TTC549 (cell line): ENCODE measurements around the gene MSI1.

ENCODE experiments used
- FAIRE-seq: peaks from 2 replicates; lab custom pipeline; 2012; peaks lifted over from hg19 to GRCh38; lab: Jason Lieb, UNC

The MSI1 gene

GRCh38 chr12:120376934-120377572 is 8.1 kb upstream of the MSI1 start:
- FAIRE-seq: no peak

- no peak for FAIRE-seq
These were observed 7.5 kb upstream of the MSI1 start for GRCh38 chr12:120376416-120376815.

GRCh38 chr12:120376009-120376408 is 7.0 kb upstream of the MSI1 start:
- no peak for FAIRE-seq

- no peak for FAIRE-seq
These were observed 4.7 kb upstream of the MSI1 start for GRCh38 chr12:120373683-120374082.

GRCh38 chr12:120370343-120371243 is 1.6 kb upstream of the MSI1 start:
- no peak for FAIRE-seq

GRCh38 chr12:120369603-120370342 is 809 bp upstream of the MSI1 start:
- FAIRE-seq: no peak

GRCh38 chr12:120367924-120368788 is 808 bp downstream of the MSI1 start:
- FAIRE-seq: no peak

GRCh38 chr12:120367233-120367923 is 1.6 kb downstream of the MSI1 start:
- no peak for FAIRE-seq

GRCh38 chr12:120366845-120367232 is 2.1 kb downstream of the MSI1 start:
- no peak for FAIRE-seq

- FAIRE-seq: no peak
These were observed 2.6 kb downstream of the MSI1 start for GRCh38 chr12:120366341-120366705.

- no peak for FAIRE-seq
These were observed 3.2 kb downstream of the MSI1 start for GRCh38 chr12:120365675-120366340.

GRCh38 chr12:120364487-120364886 is 4.5 kb downstream of the MSI1 start:
- FAIRE-seq: no peak

- no peak for FAIRE-seq
These were observed 5.6 kb downstream of the MSI1 start for GRCh38 chr12:120363274-120363855.

GRCh38 chr12:120362516-120363273 is 6.3 kb downstream of the MSI1 start:
- FAIRE-seq: no peak

- no peak for FAIRE-seq
These were observed 7.3 kb downstream of the MSI1 start for GRCh38 chr12:120361506-120362208.

GRCh38 chr12:120359128-120359527 is 9.8 kb downstream of the MSI1 start:
- no peak for FAIRE-seq

GRCh38 chr12:120358412-120359100 is 10.4 kb downstream of the MSI1 start:
- no peak for FAIRE-seq

- no peak for FAIRE-seq
These were observed 11.9 kb downstream of the MSI1 start for GRCh38 chr12:120357104-120357503.
